Ectodermal cell (in vitro differentiated cells): Measurements from ENCODE around the gene CKAP5.

Experiments used
- H3K27ac ChIP-seq: 2 replicates; pipeline ENCODE4 v1.7.0; 2013; ENCODE audit warnings: mild to moderate bottlenecking, low read depth, low read length; ENCODE audit not compliant: insufficient read depth, poor library complexity, severe bottlenecking
- H3K27me3 ChIP-seq: 2 replicates; pipeline ENCODE4 v1.7.0; 2013; ENCODE audit warnings: mild to moderate bottlenecking, low read length; ENCODE audit not compliant: insufficient read depth, control insufficient read depth, poor library complexity, severe bottlenecking
- H3K36me3 ChIP-seq: one replicate; pipeline ENCODE4 v1.7.0; 2013; ENCODE audit warnings: low read length; ENCODE audit not compliant: control insufficient read depth, insufficient read depth
- H3K4me1 ChIP-seq: one replicate; pipeline ENCODE4 v1.7.0; 2013; ENCODE audit warnings: low read length; ENCODE audit not compliant: control insufficient read depth, insufficient read depth
- H3K4me3 ChIP-seq: 2 replicates; pipeline ENCODE4 v1.7.0; 2013; ENCODE audit warnings: low read depth, low read length, control low read depth; ENCODE audit not compliant: insufficient read depth
- H3K9me3 ChIP-seq: 2 replicates; pipeline ENCODE4 v1.7.0; 2013; ENCODE audit warnings: mild to moderate bottlenecking, low read length, moderate library complexity; ENCODE audit not compliant: control insufficient read depth
- WGBS, 2 experiments: methylation state at CpG; one replicate each; pipeline ENCODE4 v1.1.7; 2013; ENCODE audit warnings: missing lambda C conversion rate in 2 of 2; 5-methylcytosine and 5-hydroxymethylcytosine counted together

Gene CKAP5

DNA sequence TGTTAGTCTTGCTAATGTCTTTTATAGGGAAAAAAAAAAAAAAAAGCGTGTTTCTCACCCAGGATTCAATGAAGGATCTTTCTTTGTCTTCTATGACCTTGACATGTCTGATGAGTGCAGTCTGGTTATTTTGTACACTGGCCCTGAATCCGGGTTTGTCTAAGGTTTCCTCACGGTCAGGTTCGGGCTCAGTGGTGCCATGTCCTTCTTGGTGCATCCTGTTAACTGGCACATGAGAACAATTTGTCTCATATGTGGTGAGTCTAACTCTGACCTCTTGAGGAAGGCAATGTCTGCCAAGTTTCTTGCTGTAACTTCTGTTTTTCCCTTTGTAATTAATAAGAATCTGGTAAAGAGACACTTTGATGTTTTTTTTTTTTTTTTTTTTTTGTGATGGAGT is 114.5 kb downstream of the CKAP5 start:
- 94% methylated on average over 4 of the region's 4 CpGs for WGBS, 2 experiments
- Histone ChIP-seq H3K27me3 (no peaks in the 10 kb centered on the region), H3K9me3 (no peaks in the 10 kb centered on the region), H3K4me1 (no peaks in the 10 kb centered on the region), H3K4me3 (no peak overlapping the region), H3K27ac (no peak overlapping the region), H3K36me3 (no peaks in the 10 kb centered on the region)

DNA sequence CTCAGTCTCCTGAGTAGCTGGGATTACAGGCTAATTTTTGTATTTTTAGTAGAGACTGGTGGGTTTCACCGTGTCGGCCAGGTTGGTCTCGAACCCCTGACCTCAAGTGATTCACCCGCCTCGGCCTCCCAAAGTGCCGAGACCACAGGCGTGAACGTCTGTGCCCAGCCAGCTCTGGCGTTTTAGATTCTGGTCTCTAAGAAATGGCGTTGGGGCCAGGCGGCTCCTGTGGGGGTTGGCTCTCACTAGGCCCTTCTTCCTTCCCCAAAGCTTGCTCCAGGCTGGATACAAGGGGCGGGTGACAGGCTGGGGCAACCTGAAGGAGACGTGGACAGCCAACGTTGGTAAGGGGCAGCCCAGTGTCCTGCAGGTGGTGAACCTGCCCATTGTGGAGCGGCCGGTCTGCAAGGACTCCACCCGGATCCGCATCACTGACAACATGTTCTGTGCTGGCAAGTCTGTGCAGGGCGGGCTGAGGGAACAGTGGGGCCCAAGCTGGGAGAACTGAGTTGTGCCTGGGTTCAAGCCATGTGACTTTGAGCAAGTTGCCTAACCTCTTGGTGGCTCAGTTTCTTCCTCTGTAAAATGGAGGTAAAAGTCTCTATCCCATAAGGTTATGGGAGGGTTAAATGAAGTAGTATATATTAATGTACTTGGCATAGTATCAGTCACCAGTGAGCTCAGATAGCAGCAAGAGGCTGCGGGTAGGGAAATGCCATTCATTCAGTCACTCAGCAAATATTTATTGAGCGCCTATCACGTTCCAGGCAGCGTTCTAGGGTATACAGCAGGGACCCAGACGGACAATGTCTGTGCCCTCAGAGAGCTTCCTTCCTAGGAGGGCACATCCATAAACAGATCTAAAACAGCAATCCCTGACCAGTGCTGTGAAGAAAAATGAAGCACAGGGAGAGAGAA is 116.7 kb downstream of the CKAP5 start:
- Histone ChIP-seq H3K36me3 (no peaks in the 10 kb centered on the region), H3K27me3 (no peaks in the 10 kb centered on the region), H3K4me3 (no peak overlapping the region), H3K27ac (no peak overlapping the region), H3K9me3 (no peaks in the 10 kb centered on the region), H3K4me1 (no peaks in the 10 kb centered on the region)
- WGBS, 2 experiments = 91 to 93% methylated on average over 24 of the region's 24 CpGs

GRCh38 chr11:46728659-46729040 is 117.4 kb downstream of the CKAP5 start:
- Histone ChIP-seq H3K36me3 (no peaks in the 10 kb centered on the region), H3K27ac (no peak overlapping the region), H3K4me3 (no peak overlapping the region), H3K27me3 (no peaks in the 10 kb centered on the region), H3K4me1 (no peaks in the 10 kb centered on the region), H3K9me3 (no peaks in the 10 kb centered on the region)
- 91 to 95% methylated on average over 8 to 9 of the region's 9 CpGs for WGBS, 2 experiments

- H3K4me1 ChIP-seq = no peaks in the 10 kb centered on the region
- no peak overlapping the region for H3K4me3 ChIP-seq
- H3K27me3 ChIP-seq = no peaks in the 10 kb centered on the region
- H3K9me3 ChIP-seq = no peaks in the 10 kb centered on the region
- H3K27ac ChIP-seq = no peak overlapping the region
- WGBS, 2 experiments = 93 to 95% methylated on average over 17 of the region's 17 CpGs
- no peaks in the 10 kb centered on the region for H3K36me3 ChIP-seq
Measured at GRCh38 chr11:46727952-46728658, 118.0 kb downstream of the CKAP5 start.

- Histone ChIP-seq H3K36me3 (no peaks in the 10 kb centered on the region), H3K27me3 (no peaks in the 10 kb centered on the region), H3K4me3 (no peak overlapping the region), H3K27ac (no peak overlapping the region), H3K9me3 (no peaks in the 10 kb centered on the region), H3K4me1 (no peaks in the 10 kb centered on the region)
- WGBS, 2 experiments = 95% methylated on average over 26 of the region's 26 CpGs
Measured at GRCh38 chr11:46726206-46726862, 119.7 kb downstream of the CKAP5 start.

DNA sequence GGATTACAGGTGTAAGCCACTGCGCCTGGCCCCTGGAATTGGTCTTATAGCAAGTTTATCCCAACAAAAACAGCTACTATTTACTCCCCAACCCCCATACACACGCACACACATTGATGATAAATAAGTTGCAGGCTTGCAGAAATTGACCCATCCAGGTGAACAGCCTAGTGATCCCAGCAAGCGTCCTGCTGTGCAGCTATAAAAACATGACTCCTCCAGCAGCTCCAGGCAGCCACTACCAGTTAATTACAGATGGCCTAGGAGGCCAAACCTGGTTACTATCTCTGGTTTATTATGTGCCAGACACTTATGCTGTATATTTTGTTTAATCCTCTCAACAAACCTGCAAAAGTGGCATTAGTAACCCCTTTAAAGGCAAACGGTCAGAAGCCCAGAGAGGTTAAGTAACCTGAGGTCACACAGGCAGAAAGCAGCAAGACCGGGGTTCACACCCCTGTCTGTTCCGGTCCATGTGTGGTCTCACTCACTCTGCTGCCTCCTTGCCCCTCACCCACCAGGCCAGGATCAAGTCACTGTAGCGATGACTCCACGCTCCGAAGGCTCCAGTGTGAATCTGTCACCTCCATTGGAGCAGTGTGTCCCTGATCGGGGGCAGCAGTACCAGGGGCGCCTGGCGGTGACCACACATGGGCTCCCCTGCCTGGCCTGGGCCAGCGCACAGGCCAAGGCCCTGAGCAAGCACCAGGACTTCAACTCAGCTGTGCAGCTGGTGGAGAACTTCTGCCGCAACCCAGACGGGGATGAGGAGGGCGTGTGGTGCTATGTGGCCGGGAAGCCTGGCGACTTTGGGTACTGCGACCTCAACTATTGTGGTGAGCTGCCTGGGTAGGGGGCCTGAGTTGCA is 120.5 kb downstream of the CKAP5 start:
- 93 to 94% methylated on average over 19 of the region's 19 CpGs for WGBS, 2 experiments

GRCh38 chr11:46724088-46724487 is 122.0 kb downstream of the CKAP5 start:
- no peak overlapping the region for H3K27ac ChIP-seq
- H3K36me3 ChIP-seq = no peaks in the 10 kb centered on the region
- H3K27me3 ChIP-seq = no peaks in the 10 kb centered on the region
- no peaks in the 10 kb centered on the region for H3K9me3 ChIP-seq
- no peaks in the 10 kb centered on the region for H3K4me1 ChIP-seq
- H3K4me3 ChIP-seq = no peak overlapping the region
- WGBS, 2 experiments = 70 to 73% methylated on average over 8 of the region's 8 CpGs

More for the DNA sequence above, 120.5 kb downstream of the CKAP5 start:
- no peak overlapping the region for H3K4me3 ChIP-seq
- no peak overlapping the region for H3K27ac ChIP-seq
- H3K9me3 ChIP-seq = no peaks in the 10 kb centered on the region
- H3K4me1 ChIP-seq = no peaks in the 10 kb centered on the region
- no peaks in the 10 kb centered on the region for H3K36me3 ChIP-seq
- H3K27me3 ChIP-seq = no peaks in the 10 kb centered on the region

- Histone ChIP-seq H3K36me3 (no peaks in the 10 kb centered on the region), H3K27ac (no peak overlapping the region), H3K27me3 (no peaks in the 10 kb centered on the region), H3K4me1 (no peaks in the 10 kb centered on the region), H3K4me3 (no peak overlapping the region), H3K9me3 (no peaks in the 10 kb centered on the region)
- 84 to 85% methylated on average over 8 of the region's 8 CpGs for WGBS, 2 experiments
Measured at GRCh38 chr11:46723359-46723680, 122.8 kb downstream of the CKAP5 start.

GRCh38 chr11:46722566-46723358 is 123.3 kb downstream of the CKAP5 start:
- 93 to 97% methylated on average over 11 of the region's 11 CpGs for WGBS, 2 experiments
- H3K4me1 ChIP-seq = no peaks in the 10 kb centered on the region

More at GRCh38 chr11:46722566-46723358, 123.3 kb downstream of the CKAP5 start:
- Histone ChIP-seq H3K9me3 (no peaks in the 10 kb centered on the region), H3K27ac (no peak overlapping the region), H3K36me3 (no peaks in the 10 kb centered on the region), H3K27me3 (no peaks in the 10 kb centered on the region), H3K4me3 (no peak overlapping the region)
